Right lobe of liver (tissue), 6 donors: ENCODE measurements around the gene HSPA12B. TPM values are rescaled to one million over a fixed set of nuclear protein-coding genes. Genes with fewer than 3 reads are reported as not detected.

Experiments
- ATAC-seq, 4 donors: fragments of 200-7000 bp; cut with Tn5 transposase; one replicate each; pipeline ENCODE4 v1.9.1; 2020; ENCODE audit warnings: mild to moderate bottlenecking in 4 of 4, moderate library complexity in 4 of 4
- DNase-seq, 3 donors: peaks; one replicate each; pipeline ENCODE4 v3.0.0-alpha.2; 2020
- H3K27ac ChIP-seq, 3 donors: fragments of 200-600 bp; one replicate each; pipeline ENCODE4 v1.8.0; 2022
- H3K27me3 ChIP-seq, 2 donors: fragments of 200-600 bp; one replicate each; pipeline ENCODE4 v1.8.0; 2022
- H3K36me3 ChIP-seq, 4 donors: fragments of 200-600 bp; sonication (generic) in 1 of 4; one replicate each; pipeline versions ENCODE4 v1.5.1 to v1.8.0; 2017 to 2022; ENCODE audit warnings: control low read depth in 1 of 4
- H3K4me1 ChIP-seq, 4 donors: fragments of 200-600 bp; sonication (generic) in 1 of 4; one replicate each; pipeline versions ENCODE4 v1.5.1 to v1.8.0; 2017 to 2022; ENCODE audit warnings: control low read depth in 1 of 4
- H3K4me3 ChIP-seq, 3 donors: fragments of 200-600 bp; one replicate each; pipeline ENCODE4 v1.8.0; 2022
- H3K9me3 ChIP-seq, 4 donors: fragments of 200-600 bp; sonication (generic) in 1 of 4; one replicate each; pipeline versions ENCODE4 v1.5.1 to v1.8.0; 2017 to 2022; ENCODE audit warnings: control low read depth in 1 of 4
- POLR2A ChIP-seq: fragments of 450-650 bp; IDR thresholded peaks from one replicate; pipeline ENCODE4 v1.6.1; 2017; ENCODE audit warnings: antibody characterized with exemption, mild to moderate bottlenecking
- WGBS: methylation state at CpG from one replicate; pipeline ENCODE4 v1.1.6; 2018; ENCODE audit warnings: low coverage, low lambda C conversion rate; ENCODE audit not compliant: insufficient coverage; ENCODE audit errors: missing lambda C conversion rate; 5-methylcytosine and 5-hydroxymethylcytosine counted together
- intact Hi-C, 2 donors: fragments of 100-400 bp; cut with DNase I; formaldehyde crosslinking; loops; one replicate each; pipeline versions ENCODE4 v1.11.2 to v1.14.1; 2022
- long read RNA-seq: library from polyadenylated mRNA; unstranded; transcript quantifications from one replicate; pipeline ENCODE4 v2.0.0, GENCODE V29; 2019
- total RNA-seq, 6 experiments: library from RNA; depleted of rRNA in 2 of 6; stranded (reverse); fragments of >200 nt in 2 of 6; fragmentation: NEBNext Ultra II Directional in 3 of 6; extraction: Animal tissue kit (Norgen Biotek cat#: 25700) in 3 of 6; gene quantifications; one replicate each; pipeline versions ENCODE4 v1.1.0 to v1.2.4, GENCODE V29; 2016 to 2023
- TF ChIP-seq, protein P1 (sequence below), 4 donors: fragments of 200-600 bp in 3 of 4; fragments of 450-650 bp in 1 of 4; IDR thresholded peaks; one replicate each; pipeline versions ENCODE4 v1.5.1 to v1.8.0; 2016 to 2022; ENCODE audit warnings: antibody characterized with exemption in 4 of 4, mild to moderate bottlenecking in 2 of 4
- donor health status: DM: no; HTN: yes; CAD: no.
- donor health status: DM: no; HTN: no; CAD: no.
- donor health status: DM: no; HTN: no; CAD: no.
- donor health status: DM: no; HTN: yes; CAD: no.
- donor health status: DM: no; HTN: yes; CAD: no.

Gene HSPA12B, protein sequence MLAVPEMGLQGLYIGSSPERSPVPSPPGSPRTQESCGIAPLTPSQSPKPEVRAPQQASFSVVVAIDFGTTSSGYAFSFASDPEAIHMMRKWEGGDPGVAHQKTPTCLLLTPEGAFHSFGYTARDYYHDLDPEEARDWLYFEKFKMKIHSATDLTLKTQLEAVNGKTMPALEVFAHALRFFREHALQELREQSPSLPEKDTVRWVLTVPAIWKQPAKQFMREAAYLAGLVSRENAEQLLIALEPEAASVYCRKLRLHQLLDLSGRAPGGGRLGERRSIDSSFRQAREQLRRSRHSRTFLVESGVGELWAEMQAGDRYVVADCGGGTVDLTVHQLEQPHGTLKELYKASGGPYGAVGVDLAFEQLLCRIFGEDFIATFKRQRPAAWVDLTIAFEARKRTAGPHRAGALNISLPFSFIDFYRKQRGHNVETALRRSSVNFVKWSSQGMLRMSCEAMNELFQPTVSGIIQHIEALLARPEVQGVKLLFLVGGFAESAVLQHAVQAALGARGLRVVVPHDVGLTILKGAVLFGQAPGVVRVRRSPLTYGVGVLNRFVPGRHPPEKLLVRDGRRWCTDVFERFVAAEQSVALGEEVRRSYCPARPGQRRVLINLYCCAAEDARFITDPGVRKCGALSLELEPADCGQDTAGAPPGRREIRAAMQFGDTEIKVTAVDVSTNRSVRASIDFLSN
- total RNA-seq, result 1 to 10 TPM in 3 of 6 experiments, under 1 TPM in 3; 0.46 to 2.2 (median 0.97) TPM
- long read RNA-seq, result 0 reads

DNA sequence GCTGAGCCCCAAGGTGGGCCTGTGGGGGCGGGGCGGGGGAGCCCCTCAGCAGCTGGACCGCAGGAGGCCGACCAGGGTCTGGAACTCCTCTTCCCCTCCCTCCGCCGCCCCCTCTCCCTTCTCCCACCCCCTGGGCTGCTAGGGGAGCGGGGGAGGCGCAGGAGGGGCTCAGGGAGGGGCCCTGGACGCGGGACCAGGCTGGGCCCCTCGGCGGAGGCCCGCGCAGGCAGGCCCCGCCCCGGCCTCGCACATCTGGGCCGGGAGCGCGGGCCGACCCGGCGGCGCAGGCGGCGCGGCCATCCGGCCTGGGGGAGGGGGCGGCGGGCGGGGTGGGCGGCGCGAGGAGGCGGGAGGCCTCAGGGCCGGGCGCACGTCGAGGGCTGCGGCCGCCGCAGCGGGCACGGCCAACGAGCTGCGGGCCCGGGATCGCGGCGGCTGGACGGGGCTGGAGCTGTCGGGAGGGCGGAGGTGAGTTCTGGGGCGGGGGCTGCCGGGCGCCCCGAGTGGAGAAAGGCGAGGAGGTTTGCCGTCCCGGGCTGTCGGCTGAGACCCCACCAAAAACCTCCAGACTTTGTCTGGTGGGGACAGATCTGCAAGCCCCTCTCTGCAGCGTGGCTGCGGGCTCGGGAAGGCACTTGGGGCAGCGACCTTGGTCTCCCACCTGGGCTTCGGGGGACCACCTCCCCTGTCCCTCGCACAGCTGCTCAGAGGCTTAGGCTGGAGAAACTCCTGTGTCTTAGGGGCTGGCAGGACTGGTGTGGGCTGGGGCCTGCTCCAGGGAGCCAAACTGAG lies at the start of gene HSPA12B:
HSPA12B (plus strand) TSS at position 359 of the 792 bp plus-strand sequence. CDS start 5,990 bp downstream, outside the sequence.
- intact Hi-C loops, result no loop called here
- Histone ChIP-seq H3K4me3 (peak within 1 kb of the TSS in 1 of 3 donors; percentile 26), H3K27ac (no peak within 1 kb of the TSS), H3K36me3 (no peaks in the 10 kb centered on the region), H3K4me1 (peaks cover 0 to 15% (median 0%) of the 10 kb centered on the region in 4 donors), H3K27me3 (no peaks in the 10 kb centered on the region), H3K9me3 (no peaks in the 10 kb centered on the region)
- TF ChIP-seq, protein P1, sequence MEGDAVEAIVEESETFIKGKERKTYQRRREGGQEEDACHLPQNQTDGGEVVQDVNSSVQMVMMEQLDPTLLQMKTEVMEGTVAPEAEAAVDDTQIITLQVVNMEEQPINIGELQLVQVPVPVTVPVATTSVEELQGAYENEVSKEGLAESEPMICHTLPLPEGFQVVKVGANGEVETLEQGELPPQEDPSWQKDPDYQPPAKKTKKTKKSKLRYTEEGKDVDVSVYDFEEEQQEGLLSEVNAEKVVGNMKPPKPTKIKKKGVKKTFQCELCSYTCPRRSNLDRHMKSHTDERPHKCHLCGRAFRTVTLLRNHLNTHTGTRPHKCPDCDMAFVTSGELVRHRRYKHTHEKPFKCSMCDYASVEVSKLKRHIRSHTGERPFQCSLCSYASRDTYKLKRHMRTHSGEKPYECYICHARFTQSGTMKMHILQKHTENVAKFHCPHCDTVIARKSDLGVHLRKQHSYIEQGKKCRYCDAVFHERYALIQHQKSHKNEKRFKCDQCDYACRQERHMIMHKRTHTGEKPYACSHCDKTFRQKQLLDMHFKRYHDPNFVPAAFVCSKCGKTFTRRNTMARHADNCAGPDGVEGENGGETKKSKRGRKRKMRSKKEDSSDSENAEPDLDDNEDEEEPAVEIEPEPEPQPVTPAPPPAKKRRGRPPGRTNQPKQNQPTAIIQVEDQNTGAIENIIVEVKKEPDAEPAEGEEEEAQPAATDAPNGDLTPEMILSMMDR (IDR thresholded peaks at IDR 0.05), result no peak
- no peak for TF ChIP-seq POLR2A
- DNase-seq (no peak), ATAC-seq (no peak)
- WGBS, result 0% methylated on average over 9 of the region's 67 CpGs

DNA sequence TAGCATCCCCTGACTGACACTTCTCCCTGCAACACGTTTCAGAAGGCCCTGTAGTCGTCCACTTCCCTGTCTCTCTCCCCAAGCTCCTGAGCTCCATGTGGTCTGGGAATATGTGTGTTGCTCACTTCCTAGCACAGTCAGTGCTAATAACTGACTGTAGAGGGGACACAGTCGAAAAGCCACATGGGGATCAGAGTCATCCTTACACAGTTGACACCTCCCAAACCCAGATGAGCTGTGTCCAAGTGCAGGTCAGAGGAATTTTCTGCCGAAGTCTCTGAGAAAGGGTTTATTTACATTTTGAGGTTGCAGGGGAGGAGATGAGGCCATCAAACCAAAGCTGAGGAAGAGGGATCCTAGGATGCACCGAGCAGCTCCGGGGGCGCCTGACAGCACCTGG lies 47.1 kb upstream of the HSPA12B start:
- Histone ChIP-seq H3K4me3 (no peak overlapping the region), H3K27ac (no peak overlapping the region), H3K27me3 (peaks cover 0 to 4% of the 10 kb centered on the region in 2 donors), H3K9me3 (no peaks in the 10 kb centered on the region), H3K36me3 (no peaks in the 10 kb centered on the region), H3K4me1 (peaks cover 0 to 3% (median 0%) of the 10 kb centered on the region in 4 donors)
- intact Hi-C loops, result no loop called here
- no peak for DNase-seq
- no peak for ATAC-seq
- 49% methylated on average over 4 of the region's 7 CpGs for WGBS
- TF ChIP-seq, protein P1 (IDR thresholded peaks at IDR 0.05), result no peak
- no peak for TF ChIP-seq POLR2A

DNA sequence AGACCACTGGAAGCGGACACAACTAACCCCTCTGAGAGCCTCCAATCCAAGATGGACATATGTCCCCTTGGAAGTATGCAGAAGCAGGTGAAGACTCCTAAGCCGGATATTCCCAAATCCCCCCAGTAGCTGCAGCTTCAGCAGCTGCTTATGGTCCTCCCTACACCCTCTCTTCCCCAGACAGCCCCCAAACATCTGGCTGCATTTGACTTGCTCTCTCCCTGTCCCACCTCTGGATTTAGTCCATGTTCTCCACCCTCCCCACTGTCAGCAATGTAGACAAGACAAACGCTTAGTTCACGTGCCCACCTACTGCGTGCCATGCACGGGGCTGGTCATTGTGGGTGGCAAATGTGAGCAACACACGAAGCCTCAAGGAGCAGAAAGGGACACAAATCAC lies 46.1 kb upstream of the HSPA12B start:
- no peaks in the 10 kb centered on the region for H3K36me3 ChIP-seq
- intact Hi-C loops, result no loop called here

DNA sequence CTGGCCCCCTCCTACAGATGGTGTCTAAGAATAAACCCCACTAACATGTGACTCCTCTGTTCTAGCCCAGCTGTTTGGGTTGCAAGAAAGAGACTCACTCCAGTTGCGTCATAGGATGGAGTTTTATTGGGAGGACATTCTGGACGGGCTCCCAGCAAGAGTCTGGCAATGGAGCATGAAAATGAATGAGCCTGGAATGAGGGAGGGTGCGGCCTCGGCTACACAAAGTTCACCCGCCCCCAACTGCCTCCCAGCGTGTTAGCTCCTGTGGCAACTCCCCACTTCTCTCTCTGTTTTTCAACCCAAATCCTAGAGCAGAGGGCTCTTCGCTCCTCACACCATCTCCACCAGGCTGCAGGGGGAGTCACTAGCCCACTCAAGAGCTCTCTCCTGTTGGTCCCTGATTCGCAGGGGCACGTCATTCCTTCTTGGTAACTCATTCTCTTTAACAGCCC lies 45.6 kb upstream of the HSPA12B start:
- no peak overlapping the region for H3K4me3 ChIP-seq
- no peaks in the 10 kb centered on the region for H3K4me1 ChIP-seq
- intact Hi-C loops, result no loop called here
- H3K27ac ChIP-seq, result no peak overlapping the region
- H3K9me3 ChIP-seq, result no peaks in the 10 kb centered on the region
- no peaks in the 10 kb centered on the region for H3K36me3 ChIP-seq
- H3K27me3 ChIP-seq, result peaks cover 0 to 4% of the 10 kb centered on the region in 2 donors
- peak; percentile 16 to 72 (median 38) for ATAC-seq
- no peak for DNase-seq
- 63% methylated on average over 5 of the region's 9 CpGs for WGBS
- TF ChIP-seq, protein P1 (IDR thresholded peaks at IDR 0.05), result no peak
- TF ChIP-seq POLR2A, result no peak

More for the DNA sequence above, 46.1 kb upstream of the HSPA12B start:
- 67% methylated on average over 6 of the region's 7 CpGs for WGBS
- H3K4me3 ChIP-seq, result no peak overlapping the region
- H3K9me3 ChIP-seq, result no peaks in the 10 kb centered on the region
- no peak for DNase-seq
- ATAC-seq, result no peak
- H3K4me1 ChIP-seq, result peaks cover 0 to 3% (median 0%) of the 10 kb centered on the region in 4 donors
- H3K27ac ChIP-seq, result no peak overlapping the region
- no peak for TF ChIP-seq POLR2A
- TF ChIP-seq, protein P1 (IDR thresholded peaks at IDR 0.05), result no peak
- H3K27me3 ChIP-seq, result peaks cover 0 to 4% of the 10 kb centered on the region in 2 donors
